HEK293 (cell line): ENCODE measurements around the gene RASGRP1.

ENCODE experiments used
- CTCF ChIP-seq: fragments of 450-650 bp; formaldehyde crosslinking; IDR thresholded peaks from 2 replicates; pipeline ENCODE4 v1.5.1; 2016; ENCODE audit warnings: missing biosample characterization, missing genetic modification characterization
- ZNF221 ChIP-seq: fragments of 450-650 bp; formaldehyde crosslinking; IDR thresholded peaks from 2 replicates; pipeline ENCODE4 v1.5.1; 2017; ENCODE audit warnings: missing biosample characterization, missing genetic modification characterization, borderline replicate concordance

GRCh38 chr15:38609097-38609738 lies 44.6 kb upstream of the RASGRP1 start:
- TF ChIP-seq ZNF221 (no peak), CTCF (tag by site-specific recombination) (no peak)
